DMS53 treated with DMSO at 0.1 percent for 48 hours (cell line): ENCODE measurements around the gene ST6GAL1.

Experiments used
- DNase-seq: peaks from one replicate; lab custom pipeline; 2025; ENCODE audit not compliant: unreplicated experiment; lab: John Stamatoyannopoulos, UW

The ST6GAL1 gene

DNA sequence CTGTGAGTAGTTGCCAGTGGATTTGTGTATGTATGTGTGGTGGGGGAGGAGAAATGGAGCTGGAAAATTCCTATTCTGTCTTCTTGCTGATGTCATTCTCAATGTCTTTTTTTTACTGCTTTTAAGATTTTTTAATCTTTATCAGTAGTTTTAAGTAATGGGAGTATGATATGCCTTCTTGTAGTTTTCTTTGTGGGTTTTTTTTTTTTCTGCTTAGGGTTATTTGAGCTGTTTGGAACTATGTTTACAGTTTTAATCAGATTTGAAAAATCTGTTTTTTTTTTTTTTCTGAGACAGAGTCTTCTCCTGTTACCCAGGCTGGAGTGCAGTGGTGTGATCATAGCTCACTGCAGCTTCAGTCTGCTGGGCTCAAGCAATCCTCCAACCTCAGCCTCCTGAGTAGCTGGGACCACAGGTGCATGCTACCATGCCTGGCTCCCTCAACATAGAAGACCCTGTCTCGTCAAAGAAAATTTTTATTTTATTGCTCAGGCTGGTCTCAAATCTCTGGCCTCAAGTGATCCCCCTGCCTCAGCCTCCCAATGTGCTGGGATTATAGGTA lies 171.8 kb downstream of the ST6GAL1 start:
- no peak for DNase-seq

DNA sequence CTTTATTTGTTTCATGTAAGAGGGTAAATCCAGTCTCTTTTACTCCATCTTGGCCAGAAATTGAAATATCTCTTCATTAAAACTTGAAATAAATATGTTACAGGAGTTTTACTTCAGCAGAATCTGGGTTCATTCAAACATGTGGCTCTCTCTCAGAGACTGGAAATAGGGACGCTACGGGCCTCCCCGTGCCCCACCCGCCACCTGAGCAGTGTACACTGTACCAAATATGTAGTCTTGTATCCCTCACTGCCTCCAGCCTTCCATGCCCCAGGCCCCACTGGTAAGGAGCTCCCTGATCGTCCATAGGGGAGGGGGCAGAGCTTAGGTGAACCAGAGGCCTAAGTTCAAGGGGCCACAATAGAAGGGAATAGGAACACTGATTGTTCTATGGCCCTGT lies 172.9 kb downstream of the ST6GAL1 start:
- no peak for DNase-seq

DNA sequence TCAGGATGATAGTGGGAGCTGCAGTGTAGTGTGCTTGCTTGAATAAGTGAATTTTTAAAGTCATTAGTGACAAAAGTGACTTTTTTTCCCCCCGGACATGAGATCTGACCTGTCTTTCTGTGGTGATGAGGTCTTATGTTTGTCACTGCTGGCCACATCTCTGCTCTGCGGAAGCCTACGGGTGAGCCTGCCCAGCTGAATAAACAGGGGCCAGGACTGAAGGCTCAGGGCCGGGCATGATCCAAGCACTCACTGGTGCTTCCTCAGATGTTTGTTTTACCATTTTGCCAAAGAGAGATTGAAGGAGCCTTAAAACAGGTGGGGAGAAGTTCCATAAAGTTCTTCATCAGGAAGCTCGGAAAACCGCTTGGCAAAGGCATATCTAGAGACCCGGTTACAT lies 174.0 kb downstream of the ST6GAL1 start:
- DNase-seq = no peak

DNA sequence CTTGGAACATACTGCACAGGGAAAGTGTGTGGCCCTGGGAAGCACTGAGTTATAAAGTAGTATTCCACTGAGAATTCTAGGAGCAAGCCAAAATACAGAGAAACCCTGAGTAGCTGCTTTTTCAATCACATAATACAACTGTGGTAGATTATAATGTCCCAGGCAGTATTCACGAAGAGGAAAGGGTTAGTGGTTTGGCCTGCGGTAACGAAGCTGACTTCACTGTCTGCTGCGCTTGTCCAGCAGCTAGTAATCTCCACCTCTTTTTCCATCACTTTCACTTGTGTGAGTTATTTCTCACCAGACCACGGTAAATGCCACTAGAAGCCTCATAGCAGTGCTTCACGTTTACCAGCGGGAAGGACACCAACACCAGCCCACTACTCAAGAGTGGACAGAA lies 174.6 kb downstream of the ST6GAL1 start:
- DNase-seq = no peak

DNA sequence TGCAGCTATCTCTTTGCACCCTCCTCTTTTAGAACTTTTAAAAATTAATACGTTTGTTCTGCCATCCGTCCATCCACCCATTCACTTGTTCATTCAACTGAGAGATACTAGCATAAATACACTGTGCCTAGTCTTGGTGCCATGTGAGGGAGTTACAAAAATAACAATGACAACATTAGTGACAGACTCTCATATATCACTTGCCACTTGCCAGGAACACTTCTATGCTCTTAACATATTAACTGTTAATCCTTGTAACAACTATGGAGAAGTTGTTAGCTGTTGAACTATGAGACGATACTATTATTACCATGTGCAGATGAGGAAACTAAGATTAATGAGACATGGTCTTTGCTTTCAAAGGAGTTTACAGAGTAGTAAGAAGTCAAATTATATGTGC lies 175.4 kb downstream of the ST6GAL1 start:
- DNase-seq = no peak

DNA sequence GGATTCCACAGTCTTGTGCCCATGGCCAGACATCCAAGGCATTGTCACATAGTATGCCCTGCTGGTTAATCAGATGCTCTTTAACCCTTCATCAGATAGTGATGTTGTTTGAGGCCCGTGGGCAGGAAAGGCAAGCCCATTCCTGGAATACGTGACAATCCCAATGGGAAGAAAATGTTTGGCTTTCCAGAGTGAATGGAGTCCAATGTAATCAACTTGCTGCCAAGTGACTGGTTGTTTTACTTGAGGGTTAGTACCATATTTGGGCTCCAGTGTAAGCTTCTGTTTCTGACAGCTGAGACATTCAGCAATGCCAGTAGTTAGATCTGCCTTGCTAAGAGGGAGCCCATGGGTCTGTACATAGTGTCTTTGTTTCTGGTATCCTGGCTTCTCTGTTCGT lies 177.7 kb downstream of the ST6GAL1 start:
- no peak for DNase-seq

- DNase-seq = no peak
Measured at GRCh38 chr3:187110156-187110555, 179.8 kb downstream of the ST6GAL1 start.

DNA sequence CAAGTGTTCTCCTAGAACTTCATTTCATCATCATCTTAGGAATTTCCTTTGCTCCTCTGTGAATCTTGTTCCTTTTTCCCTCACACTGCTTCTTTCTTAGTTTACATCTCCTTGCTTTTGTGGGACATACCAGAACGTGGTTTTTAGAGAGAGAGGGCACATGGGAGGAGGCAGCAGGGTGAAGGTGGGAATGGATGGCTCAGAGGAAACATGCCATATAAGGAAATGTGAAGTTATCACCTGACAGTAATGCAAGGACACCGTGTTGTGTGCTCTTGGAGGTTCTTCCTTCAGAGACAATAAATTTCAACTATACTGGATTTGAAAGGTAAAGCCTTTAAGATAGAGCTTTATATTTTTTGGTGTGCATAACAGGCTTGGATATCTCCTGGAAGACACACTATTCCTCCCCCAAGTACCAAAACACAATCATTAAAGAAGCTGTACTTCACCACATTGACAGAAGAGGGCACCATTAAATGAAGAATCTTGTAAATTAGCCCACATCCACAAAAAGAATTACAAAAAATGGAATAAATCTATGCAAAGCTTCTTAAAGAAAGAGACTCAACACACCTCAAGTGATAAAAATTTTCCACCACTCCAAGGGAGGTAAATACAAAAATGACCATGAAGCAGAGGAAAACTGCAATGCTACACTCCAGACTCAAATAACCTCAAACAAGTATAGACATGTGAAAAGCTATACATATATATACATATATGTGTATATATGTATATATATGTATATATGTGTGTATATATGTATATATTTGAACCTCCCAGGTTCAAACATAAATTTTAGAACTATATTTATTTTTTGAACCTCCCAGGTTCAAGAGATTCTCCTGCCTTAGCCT lies 182.8 kb downstream of the ST6GAL1 start:
- DNase-seq = no peak

- no peak for DNase-seq
Measured at GRCh38 chr3:187114511-187114910, 184.2 kb downstream of the ST6GAL1 start.

- DNase-seq = no peak
Measured at GRCh38 chr3:187120326-187120725, 190.0 kb downstream of the ST6GAL1 start.

DNA sequence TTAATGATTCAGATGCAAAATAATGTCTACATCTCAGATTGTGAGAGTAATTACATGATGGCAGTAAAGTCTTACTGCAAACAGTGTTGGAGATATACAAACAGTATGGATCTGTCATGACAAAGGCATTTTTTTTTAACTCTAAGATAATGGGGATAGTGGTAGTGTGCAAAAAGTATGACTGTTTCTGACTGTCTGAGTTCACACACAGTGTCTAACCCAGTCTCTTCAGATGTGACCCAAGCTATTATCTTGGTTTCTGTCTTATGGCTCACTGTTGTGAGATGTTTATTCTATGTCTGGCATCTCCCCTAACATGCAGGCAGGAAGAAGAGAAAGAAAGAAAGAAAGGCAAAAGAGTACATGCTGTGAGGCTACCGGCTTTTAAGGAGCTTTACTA lies 191.9 kb downstream of the ST6GAL1 start:
- DNase-seq = no peak

- no peak for DNase-seq
Measured at GRCh38 chr3:187125319-187126031, 195.1 kb downstream of the ST6GAL1 start.
